Endodermal cell (in vitro differentiated cells): ENCODE data around the gene POLR3F. TPM values are rescaled to one million over a fixed set of nuclear protein-coding genes. Genes with fewer than 3 reads are reported as not detected.

Experiments used
- DNase-seq: peaks from one replicate; pipeline ENCODE4 v3.0.0-alpha.2; 2017
- H3K27ac ChIP-seq: 2 replicates; pipeline ENCODE4 v1.5.1; 2013; ENCODE audit warnings: mild to moderate bottlenecking, low read depth, low read length, moderate library complexity
- H3K27me3 ChIP-seq: 2 replicates; pipeline ENCODE4 v1.6.1; 2013; ENCODE audit warnings: mild to moderate bottlenecking, low read length, moderate library complexity; ENCODE audit not compliant: insufficient read depth, control insufficient read depth, poor library complexity, severe bottlenecking
- H3K36me3 ChIP-seq: 2 replicates; pipeline ENCODE4 v1.7.0; 2013; ENCODE audit warnings: mild to moderate bottlenecking, low read length, moderate library complexity; ENCODE audit not compliant: control insufficient read depth, insufficient read depth
- H3K4me1 ChIP-seq: one replicate; pipeline ENCODE4 v1.7.0; 2013; ENCODE audit warnings: low read length; ENCODE audit not compliant: control insufficient read depth, insufficient read depth
- H3K4me3 ChIP-seq: 2 replicates; pipeline ENCODE4 v1.5.1; 2013; ENCODE audit warnings: mild to moderate bottlenecking, low read length, moderate library complexity
- H3K9ac ChIP-seq: 2 replicates; pipeline ENCODE4 v1.6.1; 2013; ENCODE audit warnings: mild to moderate bottlenecking, low read length, moderate library complexity; ENCODE audit not compliant: poor library complexity, severe bottlenecking; ENCODE audit errors: extremely low read depth
- H3K9me3 ChIP-seq: 2 replicates; pipeline ENCODE4 v1.6.1; 2013; ENCODE audit warnings: mild to moderate bottlenecking, low read length, moderate library complexity; ENCODE audit not compliant: control insufficient read depth
- H3K27ac Mint-ChIP-seq: 2 replicates; pipeline ENCODE4 v1.8.0; 2020; ENCODE audit warnings: mixed read lengths
- H3K27me3 Mint-ChIP-seq: 2 replicates; pipeline ENCODE4 v1.8.0; 2021; ENCODE audit warnings: mild to moderate bottlenecking, mixed read lengths; ENCODE audit not compliant: insufficient read depth
- H3K36me3 Mint-ChIP-seq: 2 replicates; pipeline ENCODE4 v1.8.0; 2020; ENCODE audit warnings: low read depth, mixed read lengths
- H3K4me1 Mint-ChIP-seq: 2 replicates; pipeline ENCODE4 v1.8.0; 2020; ENCODE audit warnings: mixed read lengths
- H3K4me3 Mint-ChIP-seq: 2 replicates; pipeline ENCODE4 v1.8.0; 2020; ENCODE audit warnings: mild to moderate bottlenecking, moderate library complexity, mixed read lengths
- H3K9me3 Mint-ChIP-seq: 2 replicates; pipeline ENCODE4 v1.8.0; 2020; ENCODE audit warnings: mild to moderate bottlenecking, mixed read lengths
- CTCF ChIP-seq: fragments of 200-600 bp; sonication (generic); conservative IDR thresholded peaks from 2 replicates; pipeline ENCODE4 v1.5.0; 2021; ENCODE audit warnings: antibody characterized with exemption, mild to moderate bottlenecking
- WGBS, 2 experiments: methylation state at CpG; one replicate each; pipeline versions ENCODE4 v1.1.5 to v1.1.7; 2013; ENCODE audit warnings: missing lambda C conversion rate in 2 of 2, mixed read lengths in 1 of 2; ENCODE audit not compliant: insufficient coverage in 1 of 2, insufficient read length in 1 of 2; 5-methylcytosine and 5-hydroxymethylcytosine counted together
- total RNA-seq, 2 donors: library from RNA; stranded (reverse); fragmentation: NEBNext Ultra II Directional in 1 of 2; extraction: Animal tissue kit (Norgen Biotek cat#: 25700) in 1 of 2; gene quantifications; 2 replicates in 1 of 2; 3 replicates in 1 of 2; pipeline ENCODE4 v1.2.1, GENCODE V29; 2021

Gene POLR3F
- total RNA-seq, 2 donors from 2014 or later, result 14.1 to 17.0 TPM

- Mint-ChIP-seq H3K27ac (no peak overlapping the region), H3K4me3 (no peak overlapping the region), H3K4me1 (no peaks in the 10 kb centered on the region), H3K36me3 (peaks cover 1% of the 10 kb centered on the region), H3K27me3 (no peaks in the 10 kb centered on the region), H3K9me3 (no peaks in the 10 kb centered on the region)
- Histone ChIP-seq H3K9me3 (no peaks in the 10 kb centered on the region), H3K27ac (no peak overlapping the region), H3K36me3 (no peaks in the 10 kb centered on the region), H3K9ac (no peak overlapping the region), H3K4me1 (no peaks in the 10 kb centered on the region), H3K27me3 (no peaks in the 10 kb centered on the region), H3K4me3 (no peak overlapping the region)
- WGBS, 2 experiments, result 97% methylated on average over 1 of the region's 2 CpGs; no CpG with 5 or more reads in 1 of the 2 experiments
- no peak for TF ChIP-seq CTCF
- no peak for DNase-seq
Measured at GRCh38 chr20:18436847-18437246, 30.3 kb upstream of the POLR3F start.

GRCh38 chr20:18440403-18440802 is 26.8 kb upstream of the POLR3F start:
- Mint-ChIP-seq H3K4me1 (no peaks in the 10 kb centered on the region), H3K9me3 (no peaks in the 10 kb centered on the region), H3K36me3 (no peaks in the 10 kb centered on the region), H3K27ac (no peak overlapping the region), H3K4me3 (no peak overlapping the region), H3K27me3 (no peaks in the 10 kb centered on the region)
- WGBS, 2 experiments, result 0% methylated on average over 1 of the region's 1 CpG
- no peaks in the 10 kb centered on the region for H3K4me1 ChIP-seq
- no peak overlapping the region for H3K9ac ChIP-seq
- H3K9me3 ChIP-seq, result no peaks in the 10 kb centered on the region
- H3K4me3 ChIP-seq, result no peak overlapping the region
- no peak overlapping the region for H3K27ac ChIP-seq
- TF ChIP-seq CTCF, result no peak
- no peak for DNase-seq
- no peaks in the 10 kb centered on the region for H3K36me3 ChIP-seq
- H3K27me3 ChIP-seq, result no peaks in the 10 kb centered on the region

- no peak for DNase-seq
- TF ChIP-seq CTCF, result no peak
- no peaks in the 10 kb centered on the region for H3K36me3 ChIP-seq
- no peaks in the 10 kb centered on the region for H3K9me3 Mint-ChIP-seq
- H3K36me3 Mint-ChIP-seq, result peaks cover 9% of the 10 kb centered on the region
- no peaks in the 10 kb centered on the region for H3K27me3 Mint-ChIP-seq
- 78 to 88% methylated on average over 4 of the region's 4 CpGs for WGBS, 2 experiments
- H3K4me1 Mint-ChIP-seq, result no peaks in the 10 kb centered on the region
- no peak overlapping the region for H3K4me3 Mint-ChIP-seq
- H3K9me3 ChIP-seq, result no peaks in the 10 kb centered on the region
- no peak overlapping the region for H3K9ac ChIP-seq
- H3K27me3 ChIP-seq, result no peaks in the 10 kb centered on the region
- H3K4me3 ChIP-seq, result no peak overlapping the region
- H3K4me1 ChIP-seq, result no peaks in the 10 kb centered on the region
- H3K27ac ChIP-seq, result no peak overlapping the region
- no peak overlapping the region for H3K27ac Mint-ChIP-seq
Measured at GRCh38 chr20:18443886-18444285, 23.3 kb upstream of the POLR3F start.
